ENCODE measurements around the gene DLG5. TPM values are rescaled to one million over a fixed set of nuclear protein-coding genes. Genes with fewer than 3 reads are reported as not detected.

DLG5 gene
- total and polyA plus RNA-seq, 9 of the 15 experiments (the other 6 are each of a cell fraction or from before 2014, with no cell fraction given) = 1.4 to 26.8 (median 11.2) TPM

GRCh38 chr10:77970869-77971803 lies 44.6 kb upstream of the DLG5 start (continued):
- TF ChIP-seq E2F8 (IDR thresholded peaks at IDR 0.05; ENCODE audit: low read depth, partially characterized antibody) (no peak), CREM (IDR thresholded peaks at IDR 0.05; ENCODE audit: low read depth) (peak; percentile 65; the same call in 1 of the 2 replicates), BCOR (IDR thresholded peaks at IDR 0.05) (no peak; the same call in 1 of the 2 replicates), CREB3 (tag; conservative IDR thresholded peaks at IDR 0.05; ENCODE audit: low read depth) (no peak; the same call in 1 of the 2 replicates), HDGF (IDR thresholded peaks at IDR 0.05) (no peak), ZSCAN32 (CRISPR knock-in tag; IDR thresholded peaks at IDR 0.05) (no peak), ZNF165 (CRISPR knock-in tag; IDR thresholded peaks at IDR 0.05; ENCODE audit: borderline replicate concordance) (0 out of 2 replicates have a peak, but pooled peaks have one; percentile 57), SRSF9 (IDR thresholded peaks at IDR 0.05; ENCODE audit: borderline replicate concordance, low read depth, low read length) (no peak), E2F6 (IDR thresholded peaks at IDR 0.05; ENCODE audit: borderline replicate concordance in 1 of 2, extremely low read depth in 1 of 2, insufficient read depth in 1 of 2, insufficient read length in 1 of 2, low read depth in 1 of 2, low read length in 1 of 2, poor library complexity in 1 of 2, severe bottlenecking in 1 of 2) (peak; percentile 57 to 84), CUX1 (CRISPR knock-in tag; IDR thresholded peaks at IDR 0.05) (no peak), MCM3 (IDR thresholded peaks at IDR 0.05) (no peak), FOXP4 (CRISPR knock-in tag; IDR thresholded peaks at IDR 0.05; ENCODE audit: borderline replicate concordance) (no peak)
